GM13977 (cell line): ENCODE results near the gene PDLIM5.

Experiments used
- DNase-seq: peaks from one replicate; pipeline ENCODE4 v3.0.0; 2012; ENCODE audit warnings: low spot score
- CTCF ChIP-seq: IDR thresholded peaks from 2 replicates; pipeline ENCODE4 v1.5.1; 2012; ENCODE audit warnings: mild to moderate bottlenecking, control low read depth; ENCODE audit not compliant: insufficient read depth; ENCODE audit errors: extremely low read depth, missing control alignments
- in situ Hi-C: fragments of 300-500 bp; cut with MboI; formaldehyde crosslinking; loops from one replicate; pipeline ENCODE4 v1.12.0; 2022; ENCODE audit warnings: low sequenced_read_pairs, low pct_unique_long_range_greater_than_20kb, mixed read lengths, inconsistent platforms; ENCODE audit not compliant: unreplicated experiment

The PDLIM5 gene

DNA sequence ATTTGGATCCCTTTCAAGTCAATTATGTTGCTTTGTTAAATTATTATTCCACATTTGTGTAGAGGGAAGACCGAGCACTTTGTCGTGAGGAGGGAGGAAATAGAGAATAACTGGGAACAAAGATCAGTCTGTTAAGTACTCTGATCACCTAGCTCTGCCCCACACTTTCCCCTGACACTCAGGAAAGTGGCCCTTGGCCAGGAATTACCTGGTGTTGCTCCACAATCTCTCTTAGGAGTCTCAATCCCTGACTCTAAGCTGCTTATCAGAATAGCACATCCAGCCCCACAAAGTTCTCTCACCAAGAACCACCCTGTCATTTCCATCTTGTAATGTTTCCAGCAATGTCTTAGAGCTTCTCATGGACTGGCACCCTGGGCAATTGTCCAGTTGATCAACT is 222.2 kb downstream of the PDLIM5 start:
- no peak for TF ChIP-seq CTCF
- DNase-seq, result no peak
- in situ Hi-C loops, result no loop called here

- in situ Hi-C loops, result no loop called here
- DNase-seq, result no peak
- no peak for TF ChIP-seq CTCF
Measured at GRCh38 chr4:94676970-94677369, 225.2 kb downstream of the PDLIM5 start.

DNA sequence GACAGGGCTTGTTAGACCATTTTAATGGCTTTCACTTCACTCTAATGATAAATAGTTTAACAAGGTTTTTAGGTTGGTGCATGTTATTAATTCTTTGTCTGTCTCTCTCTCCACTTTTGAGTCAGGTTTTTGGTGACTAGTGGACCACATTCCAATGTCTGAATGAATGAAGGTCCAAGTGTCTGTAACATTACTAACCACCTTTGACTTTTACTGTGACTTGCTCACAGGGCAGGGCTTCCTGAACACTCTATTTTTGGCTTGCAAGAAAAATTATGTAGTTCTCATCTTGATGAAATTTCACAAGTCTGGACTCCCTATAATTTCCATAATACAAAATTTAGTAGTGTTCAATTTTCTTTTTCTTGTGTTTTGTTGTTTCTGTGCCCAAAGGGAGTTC is 227.2 kb downstream of the PDLIM5 start:
- DNase-seq, result no peak
- in situ Hi-C loops, result no loop called here
- no peak for TF ChIP-seq CTCF

GRCh38 chr4:94680176-94680862 is 228.6 kb downstream of the PDLIM5 start:
- no peak for DNase-seq
- no peak for TF ChIP-seq CTCF
- in situ Hi-C loops, result no loop called here

DNA sequence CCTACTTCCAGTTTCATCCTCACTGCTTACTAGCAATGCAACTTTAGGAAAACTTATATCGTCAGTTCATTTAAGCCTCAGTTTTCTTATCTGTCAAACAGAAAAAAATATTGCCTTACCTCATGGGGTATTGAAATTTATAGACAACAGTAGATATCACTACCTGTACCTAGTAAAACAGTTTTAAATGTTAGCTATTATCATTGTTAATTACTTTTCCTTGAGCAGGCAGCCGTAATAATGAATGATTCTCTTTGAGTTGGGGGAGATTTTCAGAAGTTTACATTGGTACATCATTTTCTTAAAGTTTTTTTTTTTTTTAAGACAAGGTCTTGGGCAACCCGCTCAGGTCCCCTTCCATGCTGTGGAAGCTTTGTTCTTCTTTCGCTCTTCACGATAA is 234.3 kb downstream of the PDLIM5 start:
- no peak for DNase-seq
- in situ Hi-C loops, result no loop called here
- no peak for TF ChIP-seq CTCF

DNA sequence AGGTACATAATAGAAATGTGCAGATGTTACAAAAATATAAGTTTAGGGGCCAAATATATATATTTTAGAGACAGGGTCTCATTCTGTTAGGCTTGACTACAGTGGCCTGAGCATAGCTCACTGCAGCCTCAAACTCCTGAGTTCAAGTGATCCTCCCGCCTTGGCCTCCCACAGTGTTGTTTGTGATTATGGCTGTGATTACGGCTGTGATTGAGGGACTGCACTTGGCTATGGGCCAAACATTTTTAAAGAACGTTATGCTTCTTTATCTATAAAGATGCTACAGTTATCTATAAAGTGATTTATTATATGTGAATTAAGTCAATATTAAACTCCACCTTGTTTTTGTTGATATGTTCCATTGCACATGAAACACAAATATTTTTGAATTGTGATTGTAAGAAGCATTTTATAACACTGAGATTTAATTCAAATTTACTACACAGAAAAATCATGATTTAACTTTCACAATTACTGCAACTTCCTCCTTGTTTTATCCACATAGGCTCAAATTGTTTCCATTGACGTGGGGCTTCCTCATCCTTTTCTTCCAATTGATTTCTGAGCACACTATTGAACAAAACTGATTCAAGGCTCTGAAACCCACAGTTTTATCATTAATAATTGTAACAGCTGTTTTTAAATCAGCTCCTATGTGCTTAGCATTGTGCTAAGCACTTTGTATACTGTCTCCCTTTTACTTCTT is 237.6 kb downstream of the PDLIM5 start:
- TF ChIP-seq CTCF, result no peak
- no peak for DNase-seq
- in situ Hi-C loops, result no loop called here
